Mesenchymal stem cell (in vitro differentiated cells and primary cell): ENCODE results near the gene PRKG1.

Source experiments
- DNase-seq: peaks from one replicate; pipeline ENCODE4 v3.0.0-alpha.2; 2013
- H2AFZ ChIP-seq: one replicate; pipeline ENCODE4 v1.6.1; 2013; ENCODE audit warnings: low read depth, mild to moderate bottlenecking, control low read depth, inconsistent platforms, low read length, moderate library complexity
- H2AK5ac ChIP-seq: 2 replicates; pipeline ENCODE4 v1.6.1; 2013; ENCODE audit warnings: low read length, moderate library complexity, mild to moderate bottlenecking, inconsistent platforms; ENCODE audit not compliant: severe bottlenecking
- H2BK120ac ChIP-seq: one replicate; pipeline ENCODE4 v1.6.1; 2013; ENCODE audit warnings: low read depth, mild to moderate bottlenecking, inconsistent platforms, low read length, moderate library complexity
- H2BK12ac ChIP-seq, 2 experiments: one replicate each; pipeline ENCODE4 v1.6.1; 2013; ENCODE audit warnings: inconsistent platforms in 2 of 2, low read length in 2 of 2, mild to moderate bottlenecking in 2 of 2, moderate library complexity in 2 of 2, control low read depth in 1 of 2
- H2BK15ac ChIP-seq: one replicate; pipeline ENCODE4 v1.6.1; 2013; ENCODE audit warnings: mild to moderate bottlenecking, low read depth, inconsistent platforms; ENCODE audit not compliant: poor library complexity, severe bottlenecking
- H2BK5ac ChIP-seq: 2 replicates; pipeline ENCODE4 v1.6.1; 2013; ENCODE audit warnings: low read depth, mild to moderate bottlenecking, low read length, control low read depth, inconsistent platforms; ENCODE audit not compliant: poor library complexity, severe bottlenecking
- H3K14ac ChIP-seq, 2 experiments: one replicate each; pipeline ENCODE4 v1.6.1; 2013; ENCODE audit warnings: inconsistent platforms in 2 of 2, low read length in 2 of 2, control low read depth in 1 of 2, mild to moderate bottlenecking in 1 of 2, moderate library complexity in 1 of 2
- H3K18ac ChIP-seq, 2 experiments: one replicate each; pipeline ENCODE4 v1.6.1; 2013; ENCODE audit warnings: inconsistent platforms in 2 of 2, low read length in 2 of 2, control low read depth in 1 of 2, low read depth in 1 of 2, mild to moderate bottlenecking in 1 of 2
- H3K23ac ChIP-seq, 2 experiments: one replicate each; pipeline ENCODE4 v1.6.1; 2013; ENCODE audit warnings: inconsistent platforms in 2 of 2, low read length in 2 of 2, mild to moderate bottlenecking in 2 of 2, moderate library complexity in 2 of 2, control low read depth in 1 of 2
- H3K27ac ChIP-seq: 2 replicates; pipeline ENCODE4 v1.5.1; 2013; ENCODE audit warnings: mild to moderate bottlenecking, moderate library complexity, low read length, control low read depth, inconsistent platforms; ENCODE audit not compliant: poor library complexity, severe bottlenecking
- H3K27me3 ChIP-seq, 2 experiments: 2 replicates each; pipeline versions ENCODE4 v1.6.1 to v1.7.0; 2013; ENCODE audit warnings: low read length in 2 of 2, mild to moderate bottlenecking in 2 of 2, moderate library complexity in 2 of 2, control low read depth in 1 of 2, inconsistent platforms in 1 of 2; ENCODE audit not compliant: control insufficient read depth in 1 of 2, insufficient read depth in 1 of 2
- H3K36me3 ChIP-seq, 2 experiments: 2 replicates each; pipeline versions ENCODE4 v1.6.1 to v1.7.0; 2013; ENCODE audit warnings: low read length in 2 of 2, control low read depth in 1 of 2, inconsistent platforms in 1 of 2, low read depth in 1 of 2, mild to moderate bottlenecking in 1 of 2; ENCODE audit not compliant: insufficient read depth in 2 of 2, control insufficient read depth in 1 of 2
- H3K4ac ChIP-seq, 2 experiments: one replicate each; pipeline ENCODE4 v1.6.1; 2013; ENCODE audit warnings: inconsistent platforms in 2 of 2, low read length in 2 of 2, mild to moderate bottlenecking in 2 of 2, moderate library complexity in 2 of 2, control low read depth in 1 of 2, low read depth in 1 of 2
- H3K4me1 ChIP-seq: 2 replicates; pipeline ENCODE4 v1.6.1; 2013; ENCODE audit warnings: low read depth, low read length, control low read depth; ENCODE audit not compliant: control insufficient read depth, insufficient read depth
- H3K4me2 ChIP-seq: 2 replicates; pipeline ENCODE4 v1.6.1; 2013; ENCODE audit warnings: low read length, mild to moderate bottlenecking, inconsistent platforms; ENCODE audit not compliant: poor library complexity, severe bottlenecking
- H3K4me3 ChIP-seq, 2 experiments: 2 replicates each; pipeline versions ENCODE4 v1.5.1 to v1.7.0; 2013; ENCODE audit warnings: low read length in 2 of 2, mild to moderate bottlenecking in 2 of 2, control low read depth in 1 of 2, low read depth in 1 of 2; ENCODE audit not compliant: insufficient read depth in 1 of 2
- H3K79me1 ChIP-seq: replicated peaks from 2 replicates; pipeline ENCODE4 v1.6.1; 2013; ENCODE audit warnings: mild to moderate bottlenecking, control low read depth, low read length, inconsistent platforms; ENCODE audit not compliant: poor library complexity, severe bottlenecking
- H3K9ac ChIP-seq: 2 replicates; pipeline ENCODE4 v1.7.0; 2013; ENCODE audit warnings: mild to moderate bottlenecking, low read length, moderate library complexity
- H3K9me3 ChIP-seq: 2 replicates; pipeline ENCODE4 v1.7.0; 2013; ENCODE audit warnings: mild to moderate bottlenecking, low read length; ENCODE audit not compliant: control insufficient read depth
- H4K8ac ChIP-seq: one replicate; pipeline ENCODE4 v1.6.1; 2013; ENCODE audit warnings: inconsistent platforms, mild to moderate bottlenecking, low read length, moderate library complexity
- H4K91ac ChIP-seq: one replicate; pipeline ENCODE4 v1.6.1; 2013; ENCODE audit warnings: mild to moderate bottlenecking, low read length, inconsistent platforms
- WGBS: methylation state at CpG from one replicate; pipeline ENCODE4 v1.1.7; 2013; ENCODE audit warnings: mixed read lengths; 5-methylcytosine and 5-hydroxymethylcytosine counted together

PRKG1 gene

GRCh38 chr10:51196508-51197175, 122.4 kb downstream of the PRKG1 start:
- 100% methylated on average over 1 of the region's 1 CpG for WGBS
- Histone ChIP-seq H2AK5ac (no peak overlapping the region), H3K27me3 (no peaks in the 10 kb centered on the region), H3K9me3 (no peaks in the 10 kb centered on the region), H3K4ac (no peak overlapping the region), H2BK120ac (no peak overlapping the region), H2BK12ac (no peak overlapping the region), H3K27ac (no peak overlapping the region), H3K9ac (no peak overlapping the region), H3K36me3 (no peaks in the 10 kb centered on the region), H3K79me1 (no peaks in the 10 kb centered on the region), H4K91ac (no peak overlapping the region), H3K18ac (no peak overlapping the region), H4K8ac (no peak overlapping the region), H3K14ac (no peak overlapping the region), H2AFZ (no peak overlapping the region), H2BK15ac (no peak overlapping the region), H3K4me2 (no peak overlapping the region), H3K4me3 (no peak overlapping the region), H3K4me1 (no peaks in the 10 kb centered on the region), H3K23ac (no peak overlapping the region), H2BK5ac (no peak overlapping the region)
- DNase-seq: no peak

- H3K36me3 ChIP-seq: no peaks in the 10 kb centered on the region
- H3K4me3 ChIP-seq: no peak overlapping the region
- no peaks in the 10 kb centered on the region for H3K9me3 ChIP-seq
- no peak overlapping the region for H4K8ac ChIP-seq
- no peak overlapping the region for H3K9ac ChIP-seq
- no peak overlapping the region for H2BK5ac ChIP-seq
- no peak overlapping the region for H2BK12ac ChIP-seq
- no peak for DNase-seq
- no peaks in the 10 kb centered on the region for H3K27me3 ChIP-seq
- no peak overlapping the region for H4K91ac ChIP-seq
- no peak overlapping the region for H3K18ac ChIP-seq
- H3K4ac ChIP-seq: no peak overlapping the region
- no peak overlapping the region for H3K27ac ChIP-seq
- no peak overlapping the region for H3K14ac ChIP-seq
- H3K4me2 ChIP-seq: no peak overlapping the region
- H2BK15ac ChIP-seq: no peak overlapping the region
- WGBS: no CpG with 5 or more reads among the region's 3 CpGs
- no peak overlapping the region for H2BK120ac ChIP-seq
- no peak overlapping the region for H2AFZ ChIP-seq
- no peak overlapping the region for H3K23ac ChIP-seq
- no peaks in the 10 kb centered on the region for H3K4me1 ChIP-seq
- H3K79me1 ChIP-seq: no peaks in the 10 kb centered on the region
- H2AK5ac ChIP-seq: no peak overlapping the region
These were observed 123.9 kb downstream of the PRKG1 start for GRCh38 chr10:51198170-51198569.

DNA sequence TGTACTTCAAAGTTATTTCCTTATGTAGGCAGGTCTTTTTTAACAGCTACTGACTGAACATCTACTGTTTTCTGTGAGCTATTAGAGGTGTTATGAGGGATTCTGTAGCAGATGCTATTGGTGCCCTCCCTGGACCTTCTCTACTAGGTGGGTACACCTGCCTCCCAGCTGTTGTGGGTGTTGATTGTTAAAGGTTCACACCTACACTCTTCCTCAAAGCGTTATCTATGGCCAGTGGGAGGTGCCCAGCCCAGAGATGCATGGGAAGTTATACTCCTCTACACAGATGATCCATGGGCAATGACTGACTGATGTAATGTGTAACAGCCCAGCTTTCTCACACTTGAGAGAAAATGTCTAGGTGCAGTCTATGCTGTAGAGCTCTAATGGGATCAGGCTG, 127.7 kb downstream of the PRKG1 start:
- Histone ChIP-seq H3K4ac (no peak overlapping the region), H3K79me1 (no peaks in the 10 kb centered on the region), H3K27me3 (no peaks in the 10 kb centered on the region), H2AFZ (no peak overlapping the region), H3K23ac (no peak overlapping the region), H4K8ac (no peak overlapping the region), H3K4me2 (no peak overlapping the region), H3K18ac (no peak overlapping the region), H3K27ac (no peak overlapping the region), H2BK12ac (no peak overlapping the region), H3K4me1 (no peaks in the 10 kb centered on the region), H2BK15ac (no peak overlapping the region), H3K9me3 (no peaks in the 10 kb centered on the region), H3K14ac (no peak overlapping the region), H4K91ac (no peak overlapping the region), H3K9ac (no peak overlapping the region), H2BK5ac (no peak overlapping the region), H3K36me3 (no peaks in the 10 kb centered on the region), H3K4me3 (no peak overlapping the region), H2BK120ac (no peak overlapping the region), H2AK5ac (no peak overlapping the region)
- 100% methylated on average over 1 of the region's 1 CpG for WGBS
- DNase-seq: no peak

GRCh38 chr10:51203359-51203758, 129.1 kb downstream of the PRKG1 start:
- no peaks in the 10 kb centered on the region for H3K27me3 ChIP-seq
- H2BK120ac ChIP-seq: no peak overlapping the region
- H3K23ac ChIP-seq: no peak overlapping the region
- H3K9me3 ChIP-seq: no peaks in the 10 kb centered on the region
- no peak overlapping the region for H3K4me2 ChIP-seq
- H3K36me3 ChIP-seq: no peaks in the 10 kb centered on the region
- H2BK12ac ChIP-seq: no peak overlapping the region
- no peak overlapping the region for H4K91ac ChIP-seq
- WGBS: 100% methylated on average over 1 of the region's 2 CpGs
- no peaks in the 10 kb centered on the region for H3K79me1 ChIP-seq
- H3K27ac ChIP-seq: no peak overlapping the region
- no peak for DNase-seq
- H2BK5ac ChIP-seq: no peak overlapping the region
- no peaks in the 10 kb centered on the region for H3K4me1 ChIP-seq
- no peak overlapping the region for H3K18ac ChIP-seq
- no peak overlapping the region for H4K8ac ChIP-seq
- no peak overlapping the region for H3K14ac ChIP-seq
- H3K9ac ChIP-seq: no peak overlapping the region
- H2BK15ac ChIP-seq: no peak overlapping the region
- no peak overlapping the region for H3K4me3 ChIP-seq
- no peak overlapping the region for H3K4ac ChIP-seq
- H2AFZ ChIP-seq: no peak overlapping the region
- no peak overlapping the region for H2AK5ac ChIP-seq
